D341Med (cell line): ENCODE measurements around the gene IL22RA2.
A peak's percentile ranks its signal among the peaks of the same experiment; 100 is the strongest.
"Not testable (repeated sequence)": the region's sequence is repeated elsewhere in the genome, so short reads cannot be mapped to it uniquely, and the experiment has no call there.

Experiments
- DNase-seq: peaks from one replicate; pipeline ENCODE4 v3.0.0; 2012; ENCODE audit warnings: low spot score

The IL22RA2 gene

GRCh38 chr6:137123078-137123477, 50.4 kb downstream of the IL22RA2 start:
- DNase-seq = no peak

- no peak for DNase-seq
Measured at GRCh38 chr6:137122612-137123011, 50.8 kb downstream of the IL22RA2 start.

- DNase-seq = no peak
Measured at GRCh38 chr6:137121401-137121997, 51.9 kb downstream of the IL22RA2 start.

- DNase-seq = no peak
Measured at GRCh38 chr6:137120748-137121147, 52.7 kb downstream of the IL22RA2 start.

GRCh38 chr6:137119196-137120104, 54.0 kb downstream of the IL22RA2 start:
- no peak for DNase-seq

GRCh38 chr6:137117581-137117980, 55.9 kb downstream of the IL22RA2 start:
- no peak for DNase-seq

- DNase-seq = no peak
Measured at GRCh38 chr6:137116807-137117206, 56.6 kb downstream of the IL22RA2 start.

GRCh38 chr6:137115658-137116057, 57.8 kb downstream of the IL22RA2 start:
- no peak for DNase-seq

- DNase-seq = no peak
Measured at GRCh38 chr6:137112067-137112355, 61.4 kb downstream of the IL22RA2 start.

GRCh38 chr6:137111296-137112066, 62.0 kb downstream of the IL22RA2 start:
- DNase-seq = no peak

- no peak for DNase-seq
Measured at GRCh38 chr6:137107767-137108105, 65.7 kb downstream of the IL22RA2 start.

GRCh38 chr6:137107047-137107766, 66.2 kb downstream of the IL22RA2 start:
- not testable (repeated sequence) for DNase-seq

GRCh38 chr6:137106183-137106582, 67.3 kb downstream of the IL22RA2 start:
- no peak for DNase-seq

- DNase-seq = no peak
Measured at GRCh38 chr6:137105375-137105774, 68.1 kb downstream of the IL22RA2 start.

- DNase-seq = no peak
Measured at GRCh38 chr6:137104926-137105325, 68.5 kb downstream of the IL22RA2 start.

- no peak for DNase-seq
Measured at GRCh38 chr6:137102851-137103492, 70.5 kb downstream of the IL22RA2 start.

- DNase-seq = no peak
Measured at GRCh38 chr6:137102050-137102848, 71.2 kb downstream of the IL22RA2 start.

- DNase-seq = peak; percentile 60
Measured at GRCh38 chr6:137099689-137100403, 73.6 kb downstream of the IL22RA2 start.

GRCh38 chr6:137097526-137097925, 75.9 kb downstream of the IL22RA2 start:
- DNase-seq = no peak

- no peak for DNase-seq
Measured at GRCh38 chr6:137097057-137097456, 76.4 kb downstream of the IL22RA2 start.
